DOHH2 (cell line): ENCODE data around the gene PODXL2.

Experiments used
- H3F3A ChIP-seq: fragments of 200-600 bp; sonication (generic), shearing (Covaris generic); 2 replicates; pipeline ENCODE4 v1.6.0; 2016; ENCODE audit warnings: antibody characterized with exemption, mild to moderate bottlenecking; ENCODE audit not compliant: control insufficient read depth, insufficient read depth
- H3K27ac ChIP-seq: fragments of 200-600 bp; sonication (generic); 2 replicates; pipeline ENCODE4 v1.5.1; 2014; ENCODE audit warnings: low read depth, mild to moderate bottlenecking, low read length, moderate library complexity
- H3K27me3 ChIP-seq: fragments of 200-600 bp; sonication (generic); 2 replicates; pipeline ENCODE4 v1.6.1; 2014; ENCODE audit warnings: mild to moderate bottlenecking, low read length, mixed read lengths; ENCODE audit not compliant: control insufficient read depth
- H3K36me3 ChIP-seq: fragments of 200-600 bp; sonication (generic); 2 replicates; pipeline ENCODE4 v1.6.1; 2014; ENCODE audit warnings: mild to moderate bottlenecking, low read length, moderate library complexity, mixed read lengths; ENCODE audit not compliant: control insufficient read depth
- H3K4me1 ChIP-seq: fragments of 200-600 bp; sonication (generic); 2 replicates; pipeline ENCODE4 v1.6.1; 2014; ENCODE audit warnings: mild to moderate bottlenecking, low read length, mixed read lengths; ENCODE audit not compliant: control insufficient read depth
- H3K4me2 ChIP-seq: fragments of 200-600 bp; sonication (generic); 2 replicates; pipeline ENCODE4 v1.6.0; 2014; ENCODE audit warnings: mild to moderate bottlenecking, low read length, moderate library complexity
- H3K4me3 ChIP-seq: fragments of 200-600 bp; sonication (generic); 2 replicates; pipeline ENCODE4 v1.5.1; 2014; ENCODE audit warnings: mild to moderate bottlenecking, low read length, mixed read lengths
- H3K79me2 ChIP-seq: fragments of 200-600 bp; sonication (generic); 2 replicates; pipeline ENCODE4 v1.6.1; 2014; ENCODE audit warnings: mild to moderate bottlenecking, low read length, mixed read lengths; ENCODE audit not compliant: control insufficient read depth
- H3K9me2 ChIP-seq: fragments of 200-600 bp; sonication (generic); replicated peaks from 2 replicates; pipeline ENCODE4 v1.6.1; 2014; ENCODE audit warnings: mild to moderate bottlenecking, low read length, mixed read lengths; ENCODE audit not compliant: control insufficient read depth
- H3K9me3 ChIP-seq: fragments of 200-600 bp; sonication (generic); 2 replicates; pipeline ENCODE4 v1.6.1; 2014; ENCODE audit warnings: antibody characterized with exemption, low read length, mixed read lengths; ENCODE audit not compliant: control insufficient read depth, insufficient read depth
- H4K20me1 ChIP-seq: fragments of 200-600 bp; sonication (generic); 2 replicates; pipeline ENCODE4 v1.6.0; 2014; ENCODE audit warnings: low read depth, mild to moderate bottlenecking, antibody characterized with exemption, low read length, moderate library complexity; ENCODE audit not compliant: control insufficient read depth, insufficient read depth
- EZH2phosphoT487 ChIP-seq: fragments of 200-600 bp; sonication (generic); IDR thresholded peaks from 2 replicates; pipeline ENCODE4 v1.6.1; 2017; ENCODE audit warnings: borderline replicate concordance, mild to moderate bottlenecking, antibody characterized with exemption, low read length, moderate library complexity, mixed read lengths
- TF ChIP-seq, protein P1 (sequence below): fragments of 200-600 bp; sonication (generic); IDR thresholded peaks from one replicate; pipeline ENCODE4 v1.5.1; 2014; ENCODE audit warnings: antibody characterized with exemption, mild to moderate bottlenecking, low read depth, low read length; ENCODE audit not compliant: poor library complexity, severe bottlenecking

Gene PODXL2

DNA sequence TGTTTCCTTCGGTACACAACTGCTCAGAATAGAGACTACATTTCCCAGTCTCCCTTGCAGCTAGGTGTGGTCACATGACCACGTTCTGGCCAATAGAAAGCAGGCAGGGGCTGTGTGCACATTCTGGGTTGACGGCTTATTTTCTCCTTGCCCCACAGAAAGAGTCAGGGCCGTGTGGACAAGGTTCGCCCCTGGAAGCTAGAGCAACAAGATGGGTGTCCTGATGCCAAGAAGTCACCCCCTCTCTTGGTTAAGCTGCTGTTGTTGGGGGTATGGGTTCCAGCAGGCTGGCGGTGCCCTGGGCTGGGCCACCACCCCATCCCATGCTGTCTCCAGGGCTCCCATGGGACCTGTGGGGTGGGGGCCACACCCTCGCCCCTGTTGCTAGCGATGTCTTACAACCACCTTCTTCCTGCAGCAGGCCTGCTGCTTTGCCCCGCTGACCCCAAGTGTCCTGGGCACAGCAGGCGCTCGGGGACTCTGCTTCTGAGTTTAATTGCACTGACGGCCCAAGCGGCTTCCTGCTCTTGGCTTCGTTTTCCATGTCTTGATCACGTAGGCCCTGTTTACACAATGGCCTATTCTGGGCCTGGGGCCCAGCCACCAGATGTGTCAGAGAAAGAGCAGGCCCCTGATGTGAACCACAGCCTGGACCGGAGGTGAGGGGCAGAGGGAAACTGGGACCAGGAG, 68.7 kb downstream of the PODXL2 start:
- no peaks in the 10 kb centered on the region for H3F3A ChIP-seq
- H3K9me2 ChIP-seq: no peaks in the 10 kb centered on the region
- no peaks in the 10 kb centered on the region for H3K79me2 ChIP-seq
- H3K4me1 ChIP-seq: peaks cover 17% of the 10 kb centered on the region
- peak overlapping the region; percentile 27 for H3K4me2 ChIP-seq
- no peaks in the 10 kb centered on the region for H4K20me1 ChIP-seq
- H3K27ac ChIP-seq: no peak overlapping the region
- no peaks in the 10 kb centered on the region for H3K27me3 ChIP-seq
- no peaks in the 10 kb centered on the region for H3K36me3 ChIP-seq
- peak overlapping the region; percentile 7; the same call in 1 of the 2 replicates for H3K4me3 ChIP-seq
- no peak for TF ChIP-seq EZH2phosphoT487
- TF ChIP-seq, protein P1, sequence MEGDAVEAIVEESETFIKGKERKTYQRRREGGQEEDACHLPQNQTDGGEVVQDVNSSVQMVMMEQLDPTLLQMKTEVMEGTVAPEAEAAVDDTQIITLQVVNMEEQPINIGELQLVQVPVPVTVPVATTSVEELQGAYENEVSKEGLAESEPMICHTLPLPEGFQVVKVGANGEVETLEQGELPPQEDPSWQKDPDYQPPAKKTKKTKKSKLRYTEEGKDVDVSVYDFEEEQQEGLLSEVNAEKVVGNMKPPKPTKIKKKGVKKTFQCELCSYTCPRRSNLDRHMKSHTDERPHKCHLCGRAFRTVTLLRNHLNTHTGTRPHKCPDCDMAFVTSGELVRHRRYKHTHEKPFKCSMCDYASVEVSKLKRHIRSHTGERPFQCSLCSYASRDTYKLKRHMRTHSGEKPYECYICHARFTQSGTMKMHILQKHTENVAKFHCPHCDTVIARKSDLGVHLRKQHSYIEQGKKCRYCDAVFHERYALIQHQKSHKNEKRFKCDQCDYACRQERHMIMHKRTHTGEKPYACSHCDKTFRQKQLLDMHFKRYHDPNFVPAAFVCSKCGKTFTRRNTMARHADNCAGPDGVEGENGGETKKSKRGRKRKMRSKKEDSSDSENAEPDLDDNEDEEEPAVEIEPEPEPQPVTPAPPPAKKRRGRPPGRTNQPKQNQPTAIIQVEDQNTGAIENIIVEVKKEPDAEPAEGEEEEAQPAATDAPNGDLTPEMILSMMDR: no peak
- H3K9me3 ChIP-seq: no peaks in the 10 kb centered on the region

DNA sequence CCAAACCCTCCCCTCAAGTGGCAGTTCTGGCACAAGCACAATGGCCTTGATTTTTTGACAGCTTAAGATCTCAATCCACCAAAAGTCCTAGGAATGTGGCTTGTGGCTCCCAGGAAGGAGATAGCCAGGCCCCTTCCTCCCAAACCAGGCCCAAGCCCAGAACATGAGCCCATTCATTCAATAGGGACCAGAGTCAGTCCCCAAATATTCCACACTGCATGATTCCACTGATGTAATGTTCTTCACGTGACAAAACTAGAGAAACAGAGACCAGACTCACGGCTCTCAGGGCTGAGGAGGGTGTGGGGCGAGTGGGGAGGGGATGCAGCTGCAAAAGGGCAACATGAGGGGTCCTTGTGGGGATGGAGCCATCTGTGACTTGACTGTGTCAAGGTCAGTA, 69.3 kb downstream of the PODXL2 start:
- H3K4me3 ChIP-seq: no peak overlapping the region
- H3K27ac ChIP-seq: no peak overlapping the region
- no peaks in the 10 kb centered on the region for H3K79me2 ChIP-seq
- no peak overlapping the region for H3K4me2 ChIP-seq
- no peaks in the 10 kb centered on the region for H3F3A ChIP-seq
- no peaks in the 10 kb centered on the region for H4K20me1 ChIP-seq
- no peaks in the 10 kb centered on the region for H3K27me3 ChIP-seq
- H3K36me3 ChIP-seq: no peaks in the 10 kb centered on the region
- no peaks in the 10 kb centered on the region for H3K9me2 ChIP-seq
- no peak for TF ChIP-seq EZH2phosphoT487
- TF ChIP-seq, protein P1: no peak
- peaks cover 17% of the 10 kb centered on the region for H3K4me1 ChIP-seq
- H3K9me3 ChIP-seq: no peaks in the 10 kb centered on the region

DNA sequence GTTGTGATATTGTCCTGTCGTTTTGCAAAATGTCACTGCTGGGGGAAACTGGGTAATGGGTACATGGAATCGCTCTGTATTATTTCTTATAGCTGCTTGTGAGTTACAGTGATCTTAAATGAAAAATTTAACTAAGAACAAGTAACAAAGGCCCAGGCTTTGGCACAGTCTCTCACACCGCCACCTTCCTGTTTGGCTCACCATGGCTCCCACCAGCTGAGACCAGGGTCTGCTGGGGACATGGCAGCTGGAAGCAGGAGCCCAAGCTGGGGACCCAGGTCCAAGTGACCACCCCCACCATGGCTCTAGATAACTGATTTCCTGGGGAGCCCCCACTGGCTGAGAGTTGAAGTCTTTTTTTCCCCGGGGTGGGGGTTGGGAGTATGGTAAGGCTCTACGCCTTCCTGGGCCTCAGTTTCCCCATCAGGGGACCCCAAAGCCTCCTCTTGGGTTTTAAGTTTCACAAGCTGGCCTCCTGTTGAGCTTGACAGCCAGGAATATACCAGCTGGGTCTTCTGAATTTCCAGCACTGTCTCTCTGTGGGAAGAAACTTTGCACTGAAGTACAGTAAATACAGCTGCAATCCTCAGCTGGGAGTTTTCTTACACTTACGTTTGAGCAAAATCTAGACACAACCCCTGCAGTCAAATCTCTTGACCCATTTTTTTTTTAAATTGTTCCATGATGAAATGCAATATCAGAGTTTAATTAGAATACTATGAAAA, 69.9 kb downstream of the PODXL2 start:
- no peaks in the 10 kb centered on the region for H4K20me1 ChIP-seq
- no peaks in the 10 kb centered on the region for H3K9me2 ChIP-seq
- H3F3A ChIP-seq: no peaks in the 10 kb centered on the region
- TF ChIP-seq, protein P1: no peak
- no peaks in the 10 kb centered on the region for H3K36me3 ChIP-seq
- no peak overlapping the region for H3K27ac ChIP-seq
- no peak overlapping the region for H3K4me3 ChIP-seq
- H3K27me3 ChIP-seq: no peaks in the 10 kb centered on the region
- H3K79me2 ChIP-seq: no peaks in the 10 kb centered on the region
- H3K4me2 ChIP-seq: no peak overlapping the region
- no peaks in the 10 kb centered on the region for H3K9me3 ChIP-seq
- H3K4me1 ChIP-seq: peaks cover 17% of the 10 kb centered on the region
